LHCN-M2 (cell line): ENCODE measurements around the gene RBMXL2. TPM values are rescaled to one million over a fixed set of nuclear protein-coding genes. Genes with fewer than 3 reads are reported as not detected.

Experiments used
- total RNA-seq: library from RNA; depleted of rRNA; stranded (reverse); fragments of >200 nt; gene quantifications from 2 replicates; pipeline ENCODE4 v1.2.3, GENCODE V29; 2014; rRNA removed

Gene RBMXL2
- total RNA-seq, 1 experiment from 2014 or later, result not detected

Other genes with a start within 250 kb of the RBMXL2 start
- gene OR10A5, start 243.3 kb upstream of the RBMXL2 start, total RNA-seq, result not detected in 2 replicates
- gene OR10A2, start 225.9 kb upstream of the RBMXL2 start, total RNA-seq, result not detected in 2 replicates
- gene OR10A4, start 212.4 kb upstream of the RBMXL2 start, total RNA-seq, result not detected in 2 replicates
- gene OR2D2, start 196.5 kb upstream of the RBMXL2 start, total RNA-seq, result not detected in 2 replicates
- gene OR2D3, start 168.0 kb upstream of the RBMXL2 start, total RNA-seq, result not detected in 2 replicates
- gene ZNF215, start 162.6 kb upstream of the RBMXL2 start, total RNA-seq, result 1.4 and 1.5 TPM in 2 replicates
- gene ZNF214, start 68.7 kb upstream of the RBMXL2 start, total RNA-seq, result 1.1 and 1.5 TPM in 2 replicates
- not detected in 2 replicates for gene NLRP14, start 68.5 kb upstream of the RBMXL2 start, total RNA-seq
- not detected in 2 replicates for gene SYT9, start 162.9 kb downstream of the RBMXL2 start, total RNA-seq